Stimulated activated CD8-positive, alpha-beta memory T cell treated with anti-CD3 and anti-CD28 coated beads, Interleukin-2, amount 100 ng/mL, for 1 hour (primary cell): Measurements from ENCODE around the gene CBLN1.
"Not testable (repeated sequence)": the region's sequence is repeated elsewhere in the genome, so short reads cannot be mapped to it uniquely, and the experiment has no call there.

Experiments
- DNase-seq, 2 donors: peaks; one replicate each; pipeline ENCODE4 v3.0.0-alpha.2; 2020; ENCODE audit warnings: low read depth in 2 of 2

CBLN1 gene

DNA sequence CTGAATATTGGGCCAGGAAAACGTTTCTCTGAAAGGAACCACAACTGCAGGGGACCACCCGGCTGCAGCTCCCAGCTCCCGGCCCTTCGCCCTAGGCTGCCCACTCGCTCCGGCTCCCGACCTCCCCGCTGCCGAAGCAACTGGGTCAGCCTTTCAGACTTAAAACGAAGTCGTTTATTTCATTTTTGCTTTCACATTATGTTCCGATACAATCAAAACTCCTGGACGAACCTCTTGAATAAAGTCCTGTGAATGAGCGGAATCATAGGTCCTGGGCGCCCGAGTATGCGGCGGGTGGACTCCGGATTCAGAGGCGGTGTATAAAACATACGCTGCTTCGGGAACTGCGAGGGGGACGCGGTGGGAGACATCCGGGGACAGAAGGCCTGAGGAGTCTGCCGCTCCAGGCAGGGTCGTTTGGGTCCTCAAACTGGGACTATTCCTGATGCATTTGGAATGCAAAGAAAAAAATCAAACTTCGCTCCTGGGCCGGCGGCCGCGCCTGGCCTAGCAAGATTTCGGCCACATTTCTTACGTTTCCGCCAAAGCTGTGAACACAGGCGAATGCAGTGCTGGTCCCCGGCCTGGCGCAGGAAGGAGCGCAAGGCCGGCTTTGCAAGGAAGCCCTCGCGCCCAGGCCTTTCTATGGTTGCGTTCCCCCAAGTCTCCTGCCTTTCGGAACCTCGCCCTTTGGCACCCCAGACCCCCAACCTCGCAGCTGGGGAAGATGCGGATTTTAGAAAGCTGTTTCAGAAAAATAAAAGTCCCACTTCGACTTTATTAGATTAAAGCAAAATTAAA lies 3.7 kb downstream of the CBLN1 start:
- no peak for DNase-seq

DNA sequence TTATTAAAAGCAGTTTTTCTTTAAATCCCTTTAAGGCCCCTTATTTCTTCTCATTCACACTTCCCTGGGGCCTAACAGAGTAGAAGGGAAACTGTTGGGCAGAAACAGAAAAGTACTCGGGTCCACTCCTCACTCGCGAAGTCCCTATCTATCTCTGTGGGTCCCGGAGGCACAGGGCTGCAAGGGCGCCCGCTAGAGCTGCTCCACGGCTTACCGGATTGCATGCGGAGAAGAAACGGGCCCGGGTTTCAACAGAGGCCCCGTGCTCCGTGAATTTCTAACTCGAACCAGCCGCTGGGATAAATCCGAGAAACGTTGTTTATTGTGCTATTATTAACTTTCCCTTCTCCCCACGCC lies 4.3 kb downstream of the CBLN1 start:
- no peak for DNase-seq

DNA sequence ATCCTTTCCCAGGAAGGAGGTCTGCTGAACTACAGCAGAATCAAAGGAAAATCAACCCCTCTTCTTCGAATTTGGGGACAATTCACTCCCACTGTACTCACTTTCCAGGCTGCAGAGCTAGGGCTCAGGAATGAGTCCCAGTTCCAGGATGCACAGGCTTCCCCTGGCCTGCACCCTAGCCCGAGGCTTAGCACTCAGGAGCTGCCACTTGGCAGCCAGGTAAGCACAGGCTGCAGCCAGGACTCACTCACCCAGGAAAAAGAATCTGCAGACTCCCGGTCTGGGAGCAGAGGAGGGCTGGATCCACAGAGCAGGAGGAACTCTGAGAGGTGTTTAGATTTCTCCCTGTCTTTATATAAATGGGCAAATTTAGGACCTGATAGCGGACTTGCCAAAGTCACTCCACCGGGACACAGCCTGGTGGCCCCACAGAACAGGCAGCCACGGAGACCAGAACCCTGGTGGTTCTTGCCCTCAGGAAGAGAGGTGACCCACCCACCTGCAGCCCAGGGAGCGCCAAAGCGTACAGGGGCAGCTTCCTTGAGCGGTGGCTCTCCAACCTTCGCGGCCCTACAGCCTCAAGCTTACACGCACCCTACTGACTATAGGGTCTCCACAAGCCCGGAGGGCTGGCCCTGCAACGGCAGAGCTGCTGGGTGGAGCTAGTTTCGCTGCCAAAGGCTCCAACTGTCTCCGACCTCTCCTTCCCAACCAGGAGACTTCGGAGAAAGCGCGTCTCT lies 4.8 kb downstream of the CBLN1 start:
- no peak for DNase-seq

- DNase-seq, result no peak
These were observed 5.8 kb downstream of the CBLN1 start for GRCh38 chr16:49275870-49276269.

DNA sequence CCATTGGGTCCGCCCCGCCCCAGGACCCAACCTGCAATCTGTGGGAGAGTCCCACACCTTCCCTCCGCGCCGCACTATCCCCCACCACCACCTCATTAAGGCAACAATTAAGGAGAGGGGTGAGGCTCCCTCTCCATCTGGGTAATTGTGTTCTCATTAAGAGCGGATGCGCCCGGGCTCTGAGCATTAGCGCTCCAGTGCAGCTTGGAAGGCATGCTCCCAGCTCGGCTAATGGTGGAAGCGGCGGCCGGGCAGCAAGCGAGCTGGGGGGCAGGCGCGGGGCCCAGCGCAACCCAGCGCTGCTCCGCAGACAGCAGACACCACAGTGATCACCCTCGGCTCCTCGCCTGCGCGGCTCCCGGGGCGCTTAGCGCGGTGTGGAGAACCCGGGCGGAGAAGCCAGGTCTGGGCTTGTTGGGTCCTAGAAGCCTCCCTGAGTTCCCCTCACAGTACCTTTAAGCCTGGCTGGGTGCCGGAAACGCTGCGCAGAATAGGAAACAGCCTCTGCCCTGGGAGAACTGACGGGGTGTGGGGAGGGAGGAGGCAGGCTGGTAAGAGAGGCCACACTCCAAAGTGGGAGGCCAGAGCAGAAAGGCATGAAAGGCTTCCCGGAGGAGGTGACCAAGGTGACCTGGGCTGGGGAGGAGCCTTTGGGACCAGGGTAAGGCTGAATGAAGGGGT lies 6.4 kb downstream of the CBLN1 start:
- DNase-seq, result no peak

- no peak for DNase-seq
These were observed 7.0 kb downstream of the CBLN1 start for GRCh38 chr16:49274591-49274990.

DNA sequence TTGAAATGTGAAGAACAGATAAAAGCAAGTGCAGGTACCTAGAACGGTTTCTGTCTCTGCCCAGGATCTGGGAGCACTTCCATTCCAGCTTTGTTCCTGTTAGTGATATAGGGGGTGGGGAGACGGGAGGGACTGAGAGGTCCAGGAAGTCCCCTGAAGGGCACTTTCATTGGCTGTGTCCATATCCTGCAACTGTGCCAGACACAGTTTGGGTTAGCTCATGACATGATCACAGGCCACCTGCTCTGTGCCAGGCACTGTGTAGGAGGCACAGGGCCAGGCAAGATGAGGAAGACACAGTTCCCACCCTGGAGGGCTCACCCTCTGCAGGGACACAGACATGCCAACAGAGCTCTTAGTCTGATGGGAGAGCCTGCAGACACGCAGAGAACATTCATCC lies 7.9 kb downstream of the CBLN1 start:
- DNase-seq, result no peak

GRCh38 chr16:49271363-49271762 lies 10.3 kb downstream of the CBLN1 start:
- DNase-seq, result no peak

DNA sequence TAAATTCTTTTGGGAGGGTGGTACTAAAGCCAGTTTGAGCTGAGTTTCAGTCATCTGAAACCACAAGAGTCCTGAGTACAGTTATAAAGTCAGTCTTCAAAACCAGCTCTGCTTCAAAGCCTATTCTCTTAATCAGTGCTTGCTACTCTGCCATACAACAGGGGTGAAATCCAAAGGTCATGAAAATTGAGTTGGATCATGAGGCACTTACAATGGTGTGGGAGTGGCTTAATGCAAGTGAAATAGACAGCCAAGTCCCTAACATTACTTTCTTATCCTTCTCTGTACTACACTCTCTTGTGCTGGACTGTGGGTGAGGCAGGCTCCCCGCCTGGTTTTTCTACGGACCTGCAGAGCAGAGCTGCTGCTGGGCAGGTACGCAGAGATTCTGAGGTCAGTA lies 12.4 kb downstream of the CBLN1 start:
- DNase-seq, result no peak

GRCh38 chr16:49268667-49269066 lies 13.0 kb downstream of the CBLN1 start:
- DNase-seq, result no peak

DNA sequence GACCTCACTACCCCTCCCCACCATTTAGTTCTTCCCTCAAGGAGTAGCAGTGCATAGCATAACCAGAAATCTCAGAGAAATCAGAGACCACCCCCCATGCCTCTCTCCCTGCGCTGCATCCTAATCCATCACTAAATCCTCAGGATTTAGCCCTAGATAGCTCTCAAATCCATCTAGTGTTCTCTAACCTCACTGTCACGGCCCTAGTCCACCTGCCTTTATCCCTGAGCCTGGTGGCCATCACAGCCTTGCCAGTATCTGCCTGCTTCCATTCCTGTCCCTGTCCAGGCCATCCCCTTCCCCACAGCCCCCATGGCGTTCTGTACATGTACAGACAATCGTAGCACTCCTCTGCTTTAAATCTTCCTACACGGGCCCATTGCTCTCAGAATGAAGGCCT lies 19.1 kb downstream of the CBLN1 start:
- DNase-seq, result no peak

DNA sequence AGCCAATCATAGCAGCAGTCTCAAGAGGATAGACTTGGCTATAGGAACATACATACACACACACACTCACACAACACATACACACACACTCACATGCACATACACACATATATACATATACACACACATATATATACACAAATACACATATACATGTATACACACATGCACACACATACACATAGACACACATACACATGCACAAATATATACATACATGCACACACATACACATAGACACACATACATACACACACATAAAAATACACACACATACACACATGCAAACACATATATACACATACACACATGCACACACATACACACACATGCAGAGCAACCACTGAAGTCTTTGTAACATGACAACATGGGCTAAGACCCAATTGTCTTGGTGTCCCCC lies 19.7 kb downstream of the CBLN1 start:
- DNase-seq, result no peak

GRCh38 chr16:49260956-49261530 lies 20.6 kb downstream of the CBLN1 start:
- no peak for DNase-seq

- DNase-seq, result no peak
These were observed 21.4 kb downstream of the CBLN1 start for GRCh38 chr16:49260253-49260652.

GRCh38 chr16:49259330-49259729 lies 22.3 kb downstream of the CBLN1 start:
- no peak for DNase-seq

- no peak for DNase-seq
These were observed 30.9 kb downstream of the CBLN1 start for GRCh38 chr16:49250689-49251088.

GRCh38 chr16:49248227-49248626 lies 33.4 kb downstream of the CBLN1 start:
- DNase-seq, result no peak

- no peak for DNase-seq
These were observed 45.4 kb downstream of the CBLN1 start for GRCh38 chr16:49236216-49236615.

DNA sequence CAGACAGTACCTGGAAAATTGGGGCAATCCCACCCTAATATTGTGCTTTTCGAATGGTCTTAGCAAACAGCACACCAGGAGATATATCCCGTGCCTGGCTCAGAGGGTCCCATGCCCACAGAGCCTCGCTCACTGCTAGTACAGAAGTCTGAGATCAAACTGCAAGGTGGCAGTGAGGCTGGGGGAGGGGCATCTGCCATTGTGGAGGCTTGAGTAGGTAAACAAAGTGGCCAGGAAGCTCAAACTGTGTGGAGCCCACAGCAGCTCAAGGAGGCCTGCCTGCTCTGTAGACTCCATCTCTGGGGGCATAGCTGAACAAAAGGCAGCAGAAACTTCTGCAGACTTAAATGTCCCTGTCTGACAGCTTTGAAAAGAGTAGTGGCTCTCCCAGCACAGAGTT lies 53.3 kb downstream of the CBLN1 start:
- DNase-seq, result not testable (repeated sequence)
